Ishikawa (cell line): ENCODE measurements around the gene SYNM.

Experiments used
- CEBPB ChIP-seq: IDR thresholded peaks from 2 replicates; pipeline ENCODE4 v1.6.1; 2012
- CREB1 ChIP-seq: IDR thresholded peaks from 2 replicates; pipeline ENCODE4 v1.6.1; 2012; ENCODE audit warnings: low read depth
- EGR1 ChIP-seq: IDR thresholded peaks from 2 replicates; pipeline ENCODE4 v1.6.1; 2012
- EP300 ChIP-seq: IDR thresholded peaks from 2 replicates; pipeline ENCODE4 v1.6.1; 2012; ENCODE audit warnings: borderline replicate concordance
- FOXM1 ChIP-seq: IDR thresholded peaks from 2 replicates; pipeline ENCODE4 v1.6.1; 2012; ENCODE audit warnings: low read depth, borderline replicate concordance
- MAX ChIP-seq: IDR thresholded peaks from 2 replicates; pipeline ENCODE4 v1.6.1; 2012
- NFIC ChIP-seq: IDR thresholded peaks from 2 replicates; pipeline ENCODE4 v1.6.1; 2012
- RAD21 ChIP-seq: IDR thresholded peaks from 2 replicates; pipeline ENCODE4 v1.6.1; 2012; ENCODE audit warnings: low read depth
- REST ChIP-seq: IDR thresholded peaks from 2 replicates; pipeline ENCODE4 v1.6.1; 2012; ENCODE audit warnings: low read depth, mild to moderate bottlenecking
- TAF1 ChIP-seq: IDR thresholded peaks from 2 replicates; pipeline ENCODE4 v1.6.1; 2012; ENCODE audit warnings: low read depth, mild to moderate bottlenecking
- TCF12 ChIP-seq: IDR thresholded peaks from 2 replicates; pipeline ENCODE4 v1.6.1; 2012; ENCODE audit warnings: low read depth
- TEAD4 ChIP-seq: IDR thresholded peaks from 2 replicates; pipeline ENCODE4 v1.6.1; 2012
- USF1 ChIP-seq: IDR thresholded peaks from 2 replicates; pipeline ENCODE4 v1.6.1; 2012
- YY1 ChIP-seq: IDR thresholded peaks from 2 replicates; pipeline ENCODE4 v1.6.1; 2012; ENCODE audit warnings: low read depth
- ZBTB7A ChIP-seq: IDR thresholded peaks from 2 replicates; pipeline ENCODE4 v1.6.1; 2012; ENCODE audit warnings: low read depth

SYNM gene

GRCh38 chr15:99145005-99145404 is 40.1 kb downstream of the SYNM start:
- TF ChIP-seq TCF12 = no peak

- no peak for TF ChIP-seq EGR1
- no peak for TF ChIP-seq TCF12
- no peak for TF ChIP-seq TEAD4
- TF ChIP-seq TAF1 = no peak
- TF ChIP-seq YY1 = no peak
- no peak for TF ChIP-seq RAD21
- TF ChIP-seq USF1 = no peak
- no peak for TF ChIP-seq CEBPB
- TF ChIP-seq FOXM1 = no peak
- no peak for TF ChIP-seq NFIC
- TF ChIP-seq EP300 = no peak
- no peak for TF ChIP-seq REST
- TF ChIP-seq ZBTB7A = no peak
- no peak for TF ChIP-seq CREB1
- no peak for TF ChIP-seq MAX
Measured at GRCh38 chr15:99145778-99146177, 40.9 kb downstream of the SYNM start.

- TF ChIP-seq ZBTB7A = no peak
- no peak for TF ChIP-seq YY1
- no peak for TF ChIP-seq REST
- TF ChIP-seq EGR1 = no peak
- no peak for TF ChIP-seq USF1
- no peak for TF ChIP-seq RAD21
- TF ChIP-seq TAF1 = no peak
- TF ChIP-seq CREB1 = no peak
- no peak for TF ChIP-seq EP300
- no peak for TF ChIP-seq TCF12
- TF ChIP-seq CEBPB = no peak
- TF ChIP-seq MAX = no peak
- no peak for TF ChIP-seq NFIC
- TF ChIP-seq TEAD4 = no peak
- TF ChIP-seq FOXM1 = no peak
Measured at GRCh38 chr15:99146661-99147060, 41.8 kb downstream of the SYNM start.

- TF ChIP-seq USF1 = no peak
- TF ChIP-seq ZBTB7A = no peak
- no peak for TF ChIP-seq NFIC
- no peak for TF ChIP-seq FOXM1
- no peak for TF ChIP-seq CEBPB
- no peak for TF ChIP-seq EGR1
- no peak for TF ChIP-seq TCF12
- TF ChIP-seq YY1 = no peak
- TF ChIP-seq CREB1 = no peak
- TF ChIP-seq MAX = no peak
- no peak for TF ChIP-seq TEAD4
- TF ChIP-seq REST = no peak
Measured at GRCh38 chr15:99148851-99149276, 44.0 kb downstream of the SYNM start.
